GM12801 (cell line): ENCODE data around the gene IRF3.

Experiments
- CTCF ChIP-seq: IDR thresholded peaks from one replicate; pipeline ENCODE4 v1.5.1; 2011; ENCODE audit warnings: control low read depth; ENCODE audit not compliant: insufficient read length; ENCODE audit errors: extremely low read depth

The IRF3 gene

GRCh38 chr19:49672131-49672919, 6.7 kb upstream of the IRF3 start:
- TF ChIP-seq CTCF, result no peak

GRCh38 chr19:49669516-49669915, 3.9 kb upstream of the IRF3 start:
- no peak for TF ChIP-seq CTCF

GRCh38 chr19:49667473-49667872, 1.8 kb upstream of the IRF3 start:
- TF ChIP-seq CTCF, result no peak

GRCh38 chr19:49666120-49666444, 425 bp upstream of the IRF3 start:
- TF ChIP-seq CTCF, result no peak

GRCh38 chr19:49665036-49665350, 664 bp downstream of the IRF3 start:
- TF ChIP-seq CTCF, result no peak

GRCh38 chr19:49664171-49665035, 1.3 kb downstream of the IRF3 start:
- TF ChIP-seq CTCF, result no peak

GRCh38 chr19:49663224-49663623, 2.4 kb downstream of the IRF3 start:
- no peak for TF ChIP-seq CTCF
